ENCODE data around the gene FCHSD2.

GRCh38 chr11:72823105-72823804 lies 318.9 kb downstream of the FCHSD2 start:
- TF ChIP-seq POLR2AphosphoS5 (IDR thresholded peaks at IDR 0.05; ENCODE audit: low read depth, low read length) (no peak), SIN3A (IDR thresholded peaks at IDR 0.05; ENCODE audit: borderline replicate concordance, insufficient read depth, low read length) (no peak)

All from PFSK-1 (cell line).